Stimulated activated CD8-positive, alpha-beta memory T cell treated with anti-CD3 and anti-CD28 coated beads, Interleukin-15, amount 100 ng/mL, for 1 hour (primary cell): Measurements from ENCODE around the gene WDR53.
"Not testable (repeated sequence)": the region's sequence is repeated elsewhere in the genome, so short reads cannot be mapped to it uniquely, and the experiment has no call there.

Experiments
- DNase-seq: peaks from one replicate; pipeline ENCODE4 v3.0.0-alpha.2; 2020; ENCODE audit warnings: low read depth

WDR53 gene

GRCh38 chr3:196568246-196569002, at the start of gene WDR53, which contains the start of gene FBXO45:
Gene WDR53 (minus strand): TSS chr3:196568554. CDS start chr3:196561475, 7,079 bp downstream.
Gene FBXO45 (plus strand): TSS chr3:196568660. CDS start chr3:196568985, 325 bp downstream.
- peak; percentile 84 for DNase-seq

GRCh38 chr3:196617256-196617655, 48.9 kb upstream of the WDR53 start:
- DNase-seq = no peak

GRCh38 chr3:196615234-196615633, 46.9 kb upstream of the WDR53 start:
- DNase-seq = not testable (repeated sequence)

- no peak for DNase-seq
Measured at GRCh38 chr3:196611761-196612483, 43.6 kb upstream of the WDR53 start.

- DNase-seq = no peak
Measured at GRCh38 chr3:196609805-196610515, 41.6 kb upstream of the WDR53 start.

- DNase-seq = peak; percentile 97
Measured at GRCh38 chr3:196609343-196609775, 41.0 kb upstream of the WDR53 start.

- DNase-seq = no peak
Measured at GRCh38 chr3:196608693-196609092, 40.3 kb upstream of the WDR53 start.

- no peak for DNase-seq
Measured at GRCh38 chr3:196604548-196604947, 36.2 kb upstream of the WDR53 start.

- DNase-seq = no peak
Measured at GRCh38 chr3:196603683-196604082, 35.3 kb upstream of the WDR53 start.

- no peak for DNase-seq
Measured at GRCh38 chr3:196602673-196603072, 34.3 kb upstream of the WDR53 start.

GRCh38 chr3:196600359-196600758, 32.0 kb upstream of the WDR53 start:
- no peak for DNase-seq

GRCh38 chr3:196599734-196600128, 31.4 kb upstream of the WDR53 start:
- DNase-seq = no peak

- not testable (repeated sequence) for DNase-seq
Measured at GRCh38 chr3:196597971-196598733, 29.8 kb upstream of the WDR53 start.

- DNase-seq = no peak
Measured at GRCh38 chr3:196596355-196596754, 28.0 kb upstream of the WDR53 start.

- DNase-seq = no peak
Measured at GRCh38 chr3:196590279-196590678, 21.9 kb upstream of the WDR53 start.

GRCh38 chr3:196585044-196585757, 16.8 kb upstream of the WDR53 start:
- DNase-seq = no peak

GRCh38 chr3:196572389-196572788, 4.0 kb upstream of the WDR53 start:
- no peak for DNase-seq

GRCh38 chr3:196570332-196570731, 2.0 kb upstream of the WDR53 start:
- DNase-seq = not testable (repeated sequence)

- peak; percentile 15 for DNase-seq
Measured at GRCh38 chr3:196569003-196569516, 706 bp upstream of the WDR53 start.

- no peak for DNase-seq
Measured at GRCh38 chr3:196563721-196564225, 4.6 kb downstream of the WDR53 start.

- no peak for DNase-seq
Measured at GRCh38 chr3:196559826-196560225, 8.5 kb downstream of the WDR53 start.
